ENCODE measurements around the gene SERP2. TPM values are rescaled to one million over a fixed set of nuclear protein-coding genes. Genes with fewer than 3 reads are reported as not detected.

Gene SERP2
- total and polyA plus RNA-seq, 2 donors (not counting 3 experiments of a cell fraction or from before 2014, with no cell fraction given), result 0.30 TPM; not detected in 1

GRCh38 chr13:44420376-44421220, 47.0 kb downstream of the SERP2 start:
- H4K20me1 ChIP-seq (replicated peaks; ENCODE audit: control insufficient read depth, extremely low read depth, insufficient read depth, low read length), result no peaks in the 10 kb centered on the region
- peaks cover 4 to 5% of the 10 kb centered on the region in 2 experiments for H3K27me3 ChIP-seq (ENCODE audit: control insufficient read depth in 2 of 2, insufficient read depth in 2 of 2, low read length in 2 of 2)
- no peak overlapping the region for H3K4me3 ChIP-seq (replicated peaks in 1 of 3; ENCODE audit: insufficient read depth in 1 of 3, low read depth in 1 of 3, low read length in 3 of 3)
- H3K9me3 ChIP-seq (replicated peaks; ENCODE audit: control insufficient read depth, insufficient read depth, low read length), result no peaks in the 10 kb centered on the region
- no peaks in the 10 kb centered on the region for H3K36me3 ChIP-seq (ENCODE audit: control insufficient read depth in 2 of 2, extremely low read depth in 1 of 2, insufficient read depth in 2 of 2, low read length in 2 of 2)
- no peak overlapping the region for H3K9ac ChIP-seq (replicated peaks; ENCODE audit: extremely low read depth, insufficient read depth, low read length)
- H3K4me2 ChIP-seq (ENCODE audit: insufficient read depth, low read length), result no peak overlapping the region
- H3K9me1 ChIP-seq (replicated peaks; ENCODE audit: control insufficient read depth, extremely low read depth, insufficient read depth, low read length), result no peaks in the 10 kb centered on the region
- DNase-seq (ENCODE audit: low read depth, low spot score), result no peak
- no TSS peak for BruUV-seq (replicated peaks)
- no peak overlapping the region for H3K27ac ChIP-seq (ENCODE audit: insufficient read depth, low read depth, low read length)
- TF ChIP-seq MYC (IDR thresholded peaks at IDR 0.05; ENCODE audit: low read depth, low read length) (no peak), POLR2A (IDR thresholded peaks at IDR 0.05; ENCODE audit: low read depth, low read length) (no peak), POLR2AphosphoS5 (IDR thresholded peaks at IDR 0.05; ENCODE audit: insufficient read depth, low read depth, low read length) (no peak), FOS (IDR thresholded peaks at IDR 0.05; ENCODE audit: borderline replicate concordance, insufficient read depth, low read length) (no peak), EZH2 (IDR thresholded peaks at IDR 0.05; ENCODE audit: borderline replicate concordance, low read depth, low read length, severe bottlenecking) (no peak), JUN (IDR thresholded peaks at IDR 0.05; ENCODE audit: borderline replicate concordance, insufficient read depth, insufficient read length, low read depth) (no peak), MAX (IDR thresholded peaks at IDR 0.05; ENCODE audit: insufficient read depth, insufficient read length) (no peak), GATA2 (IDR thresholded peaks at IDR 0.05; ENCODE audit: insufficient read depth, insufficient read length, low read depth, low read length) (no peak), CTCF (IDR thresholded peaks at IDR 0.05; ENCODE audit: extremely low read depth in 1 of 2, insufficient read depth in 1 of 2, low read depth in 1 of 2, low read length in 2 of 2) (no peak)
- no peaks in the 10 kb centered on the region for H3K79me2 ChIP-seq (ENCODE audit: control insufficient read depth, insufficient read depth, low read length)
- no peak overlapping the region for H2AFZ ChIP-seq (ENCODE audit: low read depth, low read length)
- dilution Hi-C loops (cut with MboI; ENCODE audit: extremely low pct_ligation_motif_present, low sequenced_read_pairs) (no loop called here), intact Hi-C loops (cut with micrococcal nuclease) (no loop called here)
- FAIRE-seq, result no peak
- ChIA-PET POLR2A (interaction anchor here (0.6 kb wide), 1 partner anchor 15 kb away, joined by 3 read pairs; no protein-coding TSS in a partner anchor), CTCF (interaction anchor here (1.2 to 1.4 kb wide), 4 partner anchors 15 to 229 kb away, joined by 3 to 4 read pairs (median 4); no protein-coding TSS in a partner anchor)
- no peaks in the 10 kb centered on the region for H3K4me1 ChIP-seq (ENCODE audit: control insufficient read depth, extremely low read depth, insufficient read depth, low read length)

Data from endothelial cell of umbilical vein (primary cell).